ENCODE data around the gene PWWP3B. TPM values are rescaled to one million over a fixed set of nuclear protein-coding genes. Genes with fewer than 3 reads are reported as not detected.
"Not testable (repeated sequence)": the region's sequence is repeated elsewhere in the genome, so short reads cannot be mapped to it uniquely, and the experiment has no call there.

Gene PWWP3B
- total and polyA plus RNA-seq, 2 of the 13 experiments (the other 11 are each of a cell fraction or from before 2014, with no cell fraction given), result 0.04 TPM; not detected in 1

DNA sequence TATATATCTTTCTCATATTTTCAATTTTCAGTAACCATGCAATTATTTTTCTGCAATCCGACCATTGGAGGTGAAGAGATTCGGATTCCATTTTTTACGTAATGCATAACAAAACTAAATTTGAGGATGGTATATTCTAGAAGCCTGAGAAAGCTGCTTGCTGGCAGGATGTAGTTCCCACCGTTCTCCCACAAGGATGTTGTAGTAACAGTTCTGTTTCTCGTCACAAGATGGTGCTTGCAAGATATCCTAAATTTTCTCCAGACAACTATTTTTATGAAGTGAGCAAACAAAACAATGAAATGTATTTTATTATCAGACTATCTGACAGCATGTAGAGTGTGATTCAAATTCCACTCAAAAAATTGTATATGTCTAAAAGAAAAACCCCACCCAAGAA lies 10.7 kb downstream of the PWWP3B start:
- FAIRE-seq (no peak), ATAC-seq (no peak), DNase-seq (ENCODE audit: low spot score) (no peak)
- H2AFZ ChIP-seq (ENCODE audit: low read length), result no peak overlapping the region
- no peaks in the 10 kb centered on the region for H3K4me1 ChIP-seq (ENCODE audit: insufficient read depth, low read length)
- TF ChIP-seq ZNF660 (CRISPR knock-in tag; IDR thresholded peaks at IDR 0.05; ENCODE audit: borderline replicate concordance, low read depth), result no peak
- H3K27me3 ChIP-seq (ENCODE audit: control insufficient read depth in 1 of 2, insufficient read depth in 2 of 2, low read length in 2 of 2), result no peaks in the 10 kb centered on the region
- H3K4me3 ChIP-seq (replicated peaks in 1 of 3; ENCODE audit: insufficient read depth in 1 of 3, low read depth in 2 of 3, low read length in 3 of 3), result no peak overlapping the region
- H3K9me3 ChIP-seq (ENCODE audit: low read length), result no peaks in the 10 kb centered on the region
- in situ Hi-C loops (cut with HindIII; ENCODE audit: extremely low pct_ligation_motif_present, low pct_unique_long_range_greater_than_20kb) (loop anchor here (10.0 kb wide), 1 partner anchor 216 kb away; no protein-coding TSS in a partner anchor), intact Hi-C loops (cut with micrococcal nuclease; ENCODE audit: unreplicated experiment) (no loop called here)
- ChIA-PET POLR2A (no interaction called here), CTCF (ENCODE audit: low intra/inter-chr PET ratio, low total read pairs) (no interaction called here)
- H3K79me2 ChIP-seq (ENCODE audit: insufficient read depth, low read length), result no peaks in the 10 kb centered on the region
- H3K27ac ChIP-seq (ENCODE audit: extremely low read length, insufficient read depth, low read length), result no peak overlapping the region
- no peaks in the 10 kb centered on the region for H3K36me3 ChIP-seq (replicated peaks in 1 of 2; ENCODE audit: control insufficient read depth in 1 of 2, insufficient read depth in 2 of 2, low read length in 2 of 2)
- 56% methylated on average over 5 of the region's 5 CpGs for WGBS (ENCODE audit: low lambda C conversion rate)
- no TSS peak for BruUV-seq (replicated peaks)
- no peak overlapping the region for H3K9ac ChIP-seq (ENCODE audit: insufficient read depth, low read depth, low read length)
- no peaks in the 10 kb centered on the region for H4K20me1 ChIP-seq (ENCODE audit: insufficient read depth, low read length)
- H3K4me2 ChIP-seq (ENCODE audit: low read depth, low read length), result no peak overlapping the region

DNA sequence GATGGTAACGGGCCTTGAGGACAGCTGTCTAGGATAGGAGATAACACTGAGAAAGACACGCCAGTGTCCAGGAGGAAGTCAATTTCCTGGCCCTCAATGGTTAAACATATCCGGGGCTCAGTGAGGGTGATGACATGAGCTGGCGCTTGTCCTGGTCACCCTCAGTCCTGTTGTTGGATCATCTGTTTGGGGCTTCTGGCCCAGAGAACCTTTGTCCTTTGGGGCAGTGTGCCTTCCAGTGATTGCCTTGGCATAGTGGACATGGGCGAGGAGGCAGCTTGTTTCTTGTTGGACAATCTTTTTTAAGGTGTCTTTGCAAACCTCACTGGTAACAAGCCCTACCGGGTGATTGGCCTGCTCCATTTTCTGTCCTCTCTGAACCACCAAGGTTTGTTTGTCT lies 15.6 kb downstream of the PWWP3B start:
- H3K27ac ChIP-seq (ENCODE audit: extremely low read length, insufficient read depth, low read length); FAIRE-seq; CTCF ChIA-PET (ENCODE audit: low intra/inter-chr PET ratio, low total read pairs); intact Hi-C loops (cut with micrococcal nuclease; ENCODE audit: unreplicated experiment); H3K9ac ChIP-seq (ENCODE audit: insufficient read depth, low read depth, low read length); DNase-seq (ENCODE audit: low spot score); ATAC-seq; in situ Hi-C loops (cut with HindIII; ENCODE audit: extremely low pct_ligation_motif_present, low pct_unique_long_range_greater_than_20kb); H3K9me3 ChIP-seq (ENCODE audit: low read length); POLR2A ChIA-PET; BruUV-seq (replicated peaks); H3K4me1 ChIP-seq (ENCODE audit: insufficient read depth, low read length); H4K20me1 ChIP-seq (ENCODE audit: insufficient read depth, low read length); H3K36me3 ChIP-seq (replicated peaks in 1 of 2; ENCODE audit: control insufficient read depth in 1 of 2, insufficient read depth in 2 of 2, low read length in 2 of 2); H3K4me3 ChIP-seq (replicated peaks in 1 of 3; ENCODE audit: insufficient read depth in 1 of 3, low read depth in 2 of 3, low read length in 3 of 3); H2AFZ ChIP-seq (ENCODE audit: low read length); H3K4me2 ChIP-seq (ENCODE audit: low read depth, low read length); H3K79me2 ChIP-seq (ENCODE audit: insufficient read depth, low read length); H3K27me3 ChIP-seq (ENCODE audit: control insufficient read depth in 1 of 2, insufficient read depth in 2 of 2, low read length in 2 of 2): not testable (repeated sequence)
- 85% methylated on average over 2 of the region's 6 CpGs for WGBS (ENCODE audit: low lambda C conversion rate)

Data from HepG2 (cell line).